Neural cell (in vitro differentiated cells): ENCODE measurements around the gene MEIS1.

Source experiments
- CTCF ChIP-seq: fragments of 450-650 bp; IDR thresholded peaks from 2 replicates; pipeline ENCODE4 v1.5.1; 2014; ENCODE audit warnings: antibody characterized with exemption, mild to moderate bottlenecking, moderate library complexity; ENCODE audit not compliant: poor library complexity, severe bottlenecking
- EZH2 ChIP-seq: fragments of 200-600, 300-800 bp; shearing (Covaris generic), sonication (generic); IDR thresholded peaks from 2 replicates; pipeline ENCODE4 v1.6.1; 2014; ENCODE audit warnings: antibody characterized with exemption, low read length, borderline replicate concordance, mild to moderate bottlenecking; ENCODE audit not compliant: insufficient read depth, poor library complexity, severe bottlenecking
- MXI1 ChIP-seq: fragments of 450-650 bp; conservative IDR thresholded peaks from 2 replicates; pipeline ENCODE4 v1.6.1; 2014; ENCODE audit warnings: antibody characterized with exemption, mild to moderate bottlenecking; ENCODE audit not compliant: poor library complexity, severe bottlenecking
- POLR2AphosphoS5 ChIP-seq: IDR thresholded peaks from 2 replicates; pipeline ENCODE4 v1.6.1; 2012
- RAD21 ChIP-seq: fragments of 450-650 bp; conservative IDR thresholded peaks from 2 replicates; pipeline ENCODE4 v1.6.1; 2014; ENCODE audit warnings: antibody characterized with exemption, mild to moderate bottlenecking, moderate library complexity
- REST ChIP-seq: IDR thresholded peaks from 2 replicates; pipeline ENCODE4 v1.6.1; 2012; ENCODE audit warnings: borderline replicate concordance
- TAF1 ChIP-seq: IDR thresholded peaks from 2 replicates; pipeline ENCODE4 v1.6.1; 2012; ENCODE audit warnings: low read depth

GRCh38 chr2:66421612-66422011, 13.3 kb upstream of the MEIS1 start:
- TF ChIP-seq CTCF: no peak
- TF ChIP-seq POLR2AphosphoS5: no peak
- TF ChIP-seq RAD21: no peak
- no peak for TF ChIP-seq TAF1
- no peak for TF ChIP-seq EZH2
- TF ChIP-seq MXI1: no peak
- TF ChIP-seq REST: no peak
